HEK293 (cell line): ENCODE results near the gene BCL11A.

Experiments
- EGR2 ChIP-seq: fragments of 450-650 bp; formaldehyde crosslinking; IDR thresholded peaks from 2 replicates; pipeline ENCODE4 v1.5.1; 2016; ENCODE audit warnings: low read depth, missing biosample characterization, missing genetic modification characterization
- GLI4 ChIP-seq: fragments of 450-650 bp; formaldehyde crosslinking; IDR thresholded peaks from 2 replicates; pipeline ENCODE4 v1.5.1; 2016; ENCODE audit warnings: missing biosample characterization, missing genetic modification characterization
- IKZF3 ChIP-seq: fragments of 450-650 bp; IDR thresholded peaks from 2 replicates; pipeline ENCODE4 v1.5.0; 2018; ENCODE audit warnings: missing biosample characterization, mild to moderate bottlenecking, missing genetic modification characterization, moderate library complexity
- KLF8 ChIP-seq: fragments of 450-650 bp; formaldehyde crosslinking; IDR thresholded peaks from 2 replicates; pipeline ENCODE4 v1.5.1; 2016; ENCODE audit warnings: missing biosample characterization, missing genetic modification characterization
- MZF1 ChIP-seq: fragments of 450-650 bp; formaldehyde crosslinking; IDR thresholded peaks from 2 replicates; pipeline ENCODE4 v1.5.1; 2017; ENCODE audit warnings: missing biosample characterization, missing genetic modification characterization, borderline replicate concordance
- SETDB1 ChIP-seq: IDR thresholded peaks from one replicate; pipeline ENCODE4 v1.6.1; 2017; ENCODE audit warnings: mild to moderate bottlenecking, low read length, moderate library complexity, mixed read lengths; ENCODE audit not compliant: insufficient read length
- YY2 ChIP-seq: fragments of 450-650 bp; formaldehyde crosslinking; IDR thresholded peaks from 2 replicates; pipeline ENCODE4 v1.5.1; 2016; ENCODE audit warnings: missing biosample characterization, missing genetic modification characterization
- ZBTB20 ChIP-seq: fragments of 450-650 bp; formaldehyde crosslinking; IDR thresholded peaks from 2 replicates; pipeline ENCODE4 v1.5.1; 2016; ENCODE audit warnings: missing biosample characterization, missing genetic modification characterization
- ZFP3 ChIP-seq: fragments of 450-650 bp; formaldehyde crosslinking; IDR thresholded peaks from 2 replicates; pipeline ENCODE4 v1.5.1; 2016; ENCODE audit warnings: low read depth, missing biosample characterization, missing genetic modification characterization
- ZNF112 ChIP-seq: fragments of 450-650 bp; formaldehyde crosslinking; IDR thresholded peaks from 2 replicates; pipeline ENCODE4 v1.5.0; 2017; ENCODE audit warnings: missing biosample characterization, missing genetic modification characterization
- ZNF202 ChIP-seq: fragments of 450-650 bp; formaldehyde crosslinking; IDR thresholded peaks from 2 replicates; pipeline ENCODE4 v1.5.1; 2016; ENCODE audit warnings: missing biosample characterization, missing genetic modification characterization, borderline replicate concordance
- ZNF248 ChIP-seq: fragments of 450-650 bp; formaldehyde crosslinking; IDR thresholded peaks from 2 replicates; pipeline ENCODE4 v1.5.1; 2017; ENCODE audit warnings: missing biosample characterization, missing genetic modification characterization
- ZNF366 ChIP-seq: fragments of 450-650 bp; formaldehyde crosslinking; conservative IDR thresholded peaks from 2 replicates; pipeline ENCODE4 v1.5.1; 2016; ENCODE audit warnings: missing biosample characterization, missing genetic modification characterization
- ZNF664 ChIP-seq: fragments of 450-650 bp; formaldehyde crosslinking; IDR thresholded peaks from 2 replicates; pipeline ENCODE4 v1.5.1; 2016; ENCODE audit warnings: missing biosample characterization, missing genetic modification characterization
- ZNF785 ChIP-seq: fragments of 450-650 bp; formaldehyde crosslinking; IDR thresholded peaks from 2 replicates; pipeline ENCODE4 v1.5.1; 2016; ENCODE audit warnings: missing biosample characterization, missing genetic modification characterization
- TF ChIP-seq, protein P1 (sequence below): fragments of 450-650 bp; formaldehyde crosslinking; IDR thresholded peaks from 2 replicates; pipeline ENCODE4 v1.5.1; 2016; ENCODE audit warnings: missing biosample characterization, missing genetic modification characterization
- TF ChIP-seq, protein P2 (sequence below): fragments of 450-650 bp; formaldehyde crosslinking; IDR thresholded peaks from 2 replicates; pipeline ENCODE4 v1.5.1; 2016; ENCODE audit warnings: missing biosample characterization, missing genetic modification characterization, borderline replicate concordance
- TF ChIP-seq, protein P3 (sequence below): fragments of 450-650 bp; formaldehyde crosslinking; optimal IDR thresholded peaks from 2 replicates; pipeline ENCODE3; 2016; ENCODE audit warnings: missing biosample characterization, mild to moderate bottlenecking, missing genetic modification characterization
- TF ChIP-seq, protein P4 (sequence below): fragments of 450-650 bp; formaldehyde crosslinking; IDR thresholded peaks from 2 replicates; pipeline ENCODE4 v1.5.1; 2016; ENCODE audit warnings: missing biosample characterization, missing genetic modification characterization
- TF ChIP-seq, protein P5 (sequence below): fragments of 450-650 bp; formaldehyde crosslinking; IDR thresholded peaks from 2 replicates; pipeline ENCODE4 v1.5.1; 2016; ENCODE audit warnings: missing biosample characterization, missing genetic modification characterization

Gene BCL11A

DNA sequence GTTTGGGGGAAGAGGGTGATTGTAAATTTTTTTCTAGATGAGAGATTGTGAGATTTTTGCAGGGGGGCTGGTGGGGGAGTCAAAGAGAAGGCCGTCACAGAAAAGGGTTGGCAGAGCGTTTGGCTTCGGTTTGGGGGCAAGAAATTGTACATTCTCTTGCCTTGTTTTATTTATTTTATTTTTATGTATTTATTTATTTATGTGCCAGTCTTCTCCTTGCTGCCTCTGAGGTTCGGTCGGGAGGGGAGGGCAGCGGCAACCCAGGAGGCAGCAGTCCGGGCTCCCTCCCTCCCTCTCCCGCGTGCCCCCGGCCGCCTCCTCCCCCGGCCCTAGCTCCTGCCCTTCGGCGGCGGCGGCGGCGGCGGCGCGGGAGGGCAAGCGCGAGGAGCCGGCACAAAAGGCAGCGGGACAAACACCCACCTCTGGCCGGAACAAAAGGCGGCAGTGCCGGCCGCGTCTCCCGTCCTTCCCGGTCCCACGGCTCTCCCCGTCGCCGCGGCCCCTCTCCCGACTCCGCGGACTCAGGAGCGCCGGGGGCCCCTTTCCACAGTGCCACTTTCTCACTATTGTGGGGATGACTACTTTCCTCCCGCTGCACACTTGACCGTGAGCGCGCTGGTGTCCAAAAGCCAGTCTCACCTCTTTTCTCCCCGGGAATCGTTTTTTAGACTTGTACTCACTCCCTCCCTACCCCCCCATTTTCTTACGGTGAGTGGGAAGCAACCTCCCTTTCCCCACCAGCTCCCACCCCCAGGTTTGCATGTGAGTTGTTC, 1.2 kb downstream of the BCL11A start (continued):
- TF ChIP-seq, protein P1, sequence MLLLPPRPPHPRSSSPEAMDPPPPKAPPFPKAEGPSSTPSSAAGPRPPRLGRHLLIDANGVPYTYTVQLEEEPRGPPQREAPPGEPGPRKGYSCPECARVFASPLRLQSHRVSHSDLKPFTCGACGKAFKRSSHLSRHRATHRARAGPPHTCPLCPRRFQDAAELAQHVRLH (tag by site-specific recombination), result no peak
- TF ChIP-seq ZFP3 (tag by site-specific recombination) (no peak), ZBTB20 (peak; percentile 86), ZNF202 (tag by site-specific recombination) (no peak), IKZF3 (tag by site-specific recombination) (0 out of 2 replicates have a peak, but pooled peaks have one; percentile 54), KLF8 (no peak), GLI4 (tag by site-specific recombination) (no peak), ZNF664 (tag by site-specific recombination) (no peak), EGR2 (tag by site-specific recombination) (no peak), ZNF366 (tag by site-specific recombination) (peak; percentile 63), ZNF248 (tag by site-specific recombination) (no peak), YY2 (tag by site-specific recombination) (no peak), ZNF112 (tag by site-specific recombination) (no peak), ZNF785 (no peak), MZF1 (tag by site-specific recombination) (no peak), SETDB1 (no peak)
- TF ChIP-seq, protein P2, sequence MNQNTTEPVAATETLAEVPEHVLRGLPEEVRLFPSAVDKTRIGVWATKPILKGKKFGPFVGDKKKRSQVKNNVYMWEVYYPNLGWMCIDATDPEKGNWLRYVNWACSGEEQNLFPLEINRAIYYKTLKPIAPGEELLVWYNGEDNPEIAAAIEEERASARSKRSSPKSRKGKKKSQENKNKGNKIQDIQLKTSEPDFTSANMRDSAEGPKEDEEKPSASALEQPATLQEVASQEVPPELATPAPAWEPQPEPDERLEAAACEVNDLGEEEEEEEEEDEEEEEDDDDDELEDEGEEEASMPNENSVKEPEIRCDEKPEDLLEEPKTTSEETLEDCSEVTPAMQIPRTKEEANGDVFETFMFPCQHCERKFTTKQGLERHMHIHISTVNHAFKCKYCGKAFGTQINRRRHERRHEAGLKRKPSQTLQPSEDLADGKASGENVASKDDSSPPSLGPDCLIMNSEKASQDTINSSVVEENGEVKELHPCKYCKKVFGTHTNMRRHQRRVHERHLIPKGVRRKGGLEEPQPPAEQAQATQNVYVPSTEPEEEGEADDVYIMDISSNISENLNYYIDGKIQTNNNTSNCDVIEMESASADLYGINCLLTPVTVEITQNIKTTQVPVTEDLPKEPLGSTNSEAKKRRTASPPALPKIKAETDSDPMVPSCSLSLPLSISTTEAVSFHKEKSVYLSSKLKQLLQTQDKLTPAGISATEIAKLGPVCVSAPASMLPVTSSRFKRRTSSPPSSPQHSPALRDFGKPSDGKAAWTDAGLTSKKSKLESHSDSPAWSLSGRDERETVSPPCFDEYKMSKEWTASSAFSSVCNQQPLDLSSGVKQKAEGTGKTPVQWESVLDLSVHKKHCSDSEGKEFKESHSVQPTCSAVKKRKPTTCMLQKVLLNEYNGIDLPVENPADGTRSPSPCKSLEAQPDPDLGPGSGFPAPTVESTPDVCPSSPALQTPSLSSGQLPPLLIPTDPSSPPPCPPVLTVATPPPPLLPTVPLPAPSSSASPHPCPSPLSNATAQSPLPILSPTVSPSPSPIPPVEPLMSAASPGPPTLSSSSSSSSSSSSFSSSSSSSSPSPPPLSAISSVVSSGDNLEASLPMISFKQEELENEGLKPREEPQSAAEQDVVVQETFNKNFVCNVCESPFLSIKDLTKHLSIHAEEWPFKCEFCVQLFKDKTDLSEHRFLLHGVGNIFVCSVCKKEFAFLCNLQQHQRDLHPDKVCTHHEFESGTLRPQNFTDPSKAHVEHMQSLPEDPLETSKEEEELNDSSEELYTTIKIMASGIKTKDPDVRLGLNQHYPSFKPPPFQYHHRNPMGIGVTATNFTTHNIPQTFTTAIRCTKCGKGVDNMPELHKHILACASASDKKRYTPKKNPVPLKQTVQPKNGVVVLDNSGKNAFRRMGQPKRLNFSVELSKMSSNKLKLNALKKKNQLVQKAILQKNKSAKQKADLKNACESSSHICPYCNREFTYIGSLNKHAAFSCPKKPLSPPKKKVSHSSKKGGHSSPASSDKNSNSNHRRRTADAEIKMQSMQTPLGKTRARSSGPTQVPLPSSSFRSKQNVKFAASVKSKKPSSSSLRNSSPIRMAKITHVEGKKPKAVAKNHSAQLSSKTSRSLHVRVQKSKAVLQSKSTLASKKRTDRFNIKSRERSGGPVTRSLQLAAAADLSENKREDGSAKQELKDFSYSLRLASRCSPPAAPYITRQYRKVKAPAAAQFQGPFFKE, result no peak
- TF ChIP-seq, protein P3, sequence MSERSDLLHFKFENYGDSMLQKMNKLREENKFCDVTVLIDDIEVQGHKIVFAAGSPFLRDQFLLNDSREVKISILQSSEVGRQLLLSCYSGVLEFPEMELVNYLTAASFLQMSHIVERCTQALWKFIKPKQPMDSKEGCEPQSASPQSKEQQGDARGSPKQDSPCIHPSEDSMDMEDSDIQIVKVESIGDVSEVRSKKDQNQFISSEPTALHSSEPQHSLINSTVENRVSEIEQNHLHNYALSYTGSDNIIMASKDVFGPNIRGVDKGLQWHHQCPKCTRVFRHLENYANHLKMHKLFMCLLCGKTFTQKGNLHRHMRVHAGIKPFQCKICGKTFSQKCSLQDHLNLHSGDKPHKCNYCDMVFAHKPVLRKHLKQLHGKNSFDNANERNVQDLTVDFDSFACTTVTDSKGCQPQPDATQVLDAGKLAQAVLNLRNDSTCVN (tag by site-specific recombination), result peak; percentile 86
- TF ChIP-seq, protein P4, sequence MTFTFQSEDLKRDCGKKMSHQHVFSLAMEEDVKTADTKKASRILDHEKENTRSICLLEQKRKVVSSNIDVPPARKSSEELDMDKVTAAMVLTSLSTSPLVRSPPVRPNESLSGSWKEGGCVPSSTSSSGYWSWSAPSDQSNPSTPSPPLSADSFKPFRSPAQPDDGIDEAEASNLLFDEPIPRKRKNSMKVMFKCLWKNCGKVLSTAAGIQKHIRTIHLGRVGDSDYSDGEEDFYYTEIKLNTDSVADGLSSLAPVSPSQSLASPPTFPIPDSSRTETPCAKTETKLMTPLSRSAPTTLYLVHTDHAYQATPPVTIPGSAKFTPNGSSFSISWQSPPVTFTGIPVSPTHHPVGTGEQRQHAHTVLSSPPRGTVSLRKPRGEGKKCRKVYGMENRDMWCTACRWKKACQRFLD (tag by site-specific recombination), result no peak
- TF ChIP-seq, protein P5, sequence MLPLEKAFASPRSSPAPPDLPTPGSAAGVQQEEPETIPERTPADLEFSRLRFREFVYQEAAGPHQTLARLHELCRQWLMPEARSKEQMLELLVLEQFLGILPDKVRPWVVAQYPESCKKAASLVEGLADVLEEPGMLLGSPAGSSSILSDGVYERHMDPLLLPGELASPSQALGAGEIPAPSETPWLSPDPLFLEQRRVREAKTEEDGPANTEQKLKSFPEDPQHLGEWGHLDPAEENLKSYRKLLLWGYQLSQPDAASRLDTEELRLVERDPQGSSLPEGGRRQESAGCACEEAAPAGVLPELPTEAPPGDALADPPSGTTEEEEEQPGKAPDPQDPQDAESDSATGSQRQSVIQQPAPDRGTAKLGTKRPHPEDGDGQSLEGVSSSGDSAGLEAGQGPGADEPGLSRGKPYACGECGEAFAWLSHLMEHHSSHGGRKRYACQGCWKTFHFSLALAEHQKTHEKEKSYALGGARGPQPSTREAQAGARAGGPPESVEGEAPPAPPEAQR, result no peak
